Epithelial cell of esophagus (primary cell): ENCODE measurements around the gene PPP1R1A.

Source experiments
- DNase-seq: peaks from one replicate; pipeline ENCODE4 v3.0.0; 2010; ENCODE audit warnings: low read depth
- H3K4me3 ChIP-seq: 2 replicates; pipeline ENCODE4 v1.5.1; 2011; ENCODE audit warnings: mild to moderate bottlenecking, low read length, control low read depth
- CTCF ChIP-seq: IDR thresholded peaks from 2 replicates; pipeline ENCODE4 v1.5.1; 2011; ENCODE audit warnings: low read depth, mild to moderate bottlenecking, low read length, control low read depth, inconsistent platforms; ENCODE audit not compliant: insufficient read depth; ENCODE audit errors: missing control alignments

Gene PPP1R1A

GRCh38 chr12:54593135-54593534 lies 4.7 kb upstream of the PPP1R1A start:
- TF ChIP-seq CTCF, result no peak
- DNase-seq, result peak; percentile 8
- no peak overlapping the region for H3K4me3 ChIP-seq

GRCh38 chr12:54592316-54592715 lies 3.9 kb upstream of the PPP1R1A start:
- peak; percentile 49 for DNase-seq
- TF ChIP-seq CTCF, result no peak
- H3K4me3 ChIP-seq, result no peak overlapping the region

GRCh38 chr12:54590978-54591591 lies 2.6 kb upstream of the PPP1R1A start:
- no peak for TF ChIP-seq CTCF
- H3K4me3 ChIP-seq, result no peak overlapping the region
- DNase-seq, result peak; percentile 23

GRCh38 chr12:54589964-54590363 lies 1.5 kb upstream of the PPP1R1A start:
- no peak for TF ChIP-seq CTCF
- H3K4me3 ChIP-seq, result no peak overlapping the region
- DNase-seq, result no peak

- no peak overlapping the region for H3K4me3 ChIP-seq
- no peak for TF ChIP-seq CTCF
- DNase-seq, result no peak
Measured at GRCh38 chr12:54588890-54589267, 420 bp upstream of the PPP1R1A start.

GRCh38 chr12:54587315-54587873 lies 1.1 kb downstream of the PPP1R1A start:
- no peak for DNase-seq
- no peak overlapping the region for H3K4me3 ChIP-seq
- TF ChIP-seq CTCF, result no peak

GRCh38 chr12:54586620-54587019 lies 1.8 kb downstream of the PPP1R1A start:
- no peak for TF ChIP-seq CTCF
- DNase-seq, result no peak
- no peak overlapping the region for H3K4me3 ChIP-seq
